Heart right ventricle (tissue), 16 donors: Measurements from ENCODE around the gene EFCAB6. TPM values are rescaled to one million over a fixed set of nuclear protein-coding genes. Genes with fewer than 3 reads are reported as not detected.

Experiments
- ATAC-seq, 8 donors: fragments of 200-7000 bp; cut with Tn5 transposase; one replicate each; pipeline ENCODE4 v1.9.1; 2020; ENCODE audit warnings: mild to moderate bottlenecking in 8 of 8, moderate library complexity in 8 of 8, moderate number of reproducible peaks in 1 of 8
- DNase-seq, 2 donors: peaks; one replicate each; pipeline ENCODE4 v3.0.0-alpha.2; 2020
- H3K27ac ChIP-seq, 10 donors: fragments of 200-600 bp; sonication (generic) in 2 of 10; one replicate each; pipeline versions ENCODE4 v1.5.0 to v1.8.0; 2020 to 2022; ENCODE audit warnings: mild to moderate bottlenecking in 3 of 10
- H3K27me3 ChIP-seq, 7 donors: fragments of 200-600 bp; one replicate each; pipeline ENCODE4 v1.8.0; 2021 to 2022; ENCODE audit warnings: mild to moderate bottlenecking in 2 of 7
- H3K36me3 ChIP-seq, 9 donors: fragments of 200-600 bp; sonication (generic) in 1 of 9; one replicate each; pipeline versions ENCODE4 v1.5.0 to v1.8.0; 2020 to 2022; ENCODE audit warnings: mild to moderate bottlenecking in 2 of 9
- H3K4me1 ChIP-seq, 9 donors: fragments of 200-600 bp; sonication (generic) in 1 of 9; one replicate each; pipeline versions ENCODE4 v1.5.0 to v1.8.0; 2020 to 2022; ENCODE audit warnings: mild to moderate bottlenecking in 4 of 9
- H3K4me3 ChIP-seq, 10 donors: fragments of 200-600 bp; sonication (generic) in 2 of 10; one replicate each; pipeline versions ENCODE4 v1.5.0 to v1.8.0; 2020 to 2022; ENCODE audit warnings: mild to moderate bottlenecking in 7 of 10, moderate library complexity in 2 of 10
- H3K9me3 ChIP-seq, 11 donors: fragments of 200-600 bp in 10 of 11; sonication (generic) in 2 of 11; one replicate each; pipeline versions ENCODE4 v1.5.0 to v1.8.0; 2013 to 2022; ENCODE audit warnings: mild to moderate bottlenecking in 2 of 11, control low read depth in 1 of 11, moderate library complexity in 1 of 11
- CTCF ChIP-seq, 9 donors: fragments of 200-600 bp; sonication (generic) in 2 of 9; IDR thresholded peaks; one replicate each; pipeline versions ENCODE4 v1.5.0 to v1.8.0; 2021 to 2022; ENCODE audit warnings: antibody characterized with exemption in 9 of 9, mild to moderate bottlenecking in 5 of 9, moderate library complexity in 1 of 9
- WGBS, 2 donors: extraction: QIAGEN DNeasy Blood & Tissue Kit; methylation state at CpG; one replicate each; pipeline ENCODE4 v1.1.7; 2013; ENCODE audit warnings: inconsistent platforms in 1 of 2; 5-methylcytosine and 5-hydroxymethylcytosine counted together
- intact Hi-C, 10 donors: fragments of 100-400 bp; cut with DNase I; formaldehyde crosslinking; loops; one replicate each; pipeline versions ENCODE4 v1.11.1 to v1.14.2; 2022
- polyA plus RNA-seq, 2 donors: library from polyadenylated mRNA; stranded (reverse); fragments of 200-250 nt; gene quantifications; one replicate each; pipeline ENCODE4 v1.2.3, GENCODE V29; 2013
- total RNA-seq, 10 donors: library from RNA; stranded (reverse); fragmentation: NEBNext Ultra II Directional in 3 of 10; extraction: Animal tissue kit (Norgen Biotek cat#: 25700) in 3 of 10; gene quantifications; one replicate each; pipeline versions ENCODE4 v1.2.1 to v1.2.4, GENCODE V29; 2021 to 2023
- donor health status: Arrhythmogenic right ventricular cardiomyopathy.
- donor health status: ischemic (EF 13 %, LVEDD 7.1; RV severe dilation, severe dysfunction).
- donor health status: healthy with polysubstance abuse.
- donor health status: DM: no; HTN: yes; CAD: no.
- donor health status: DM: no; HTN: no; CAD: no.
- donor health status: ischemic (EF 25% LVEDD 6.9; RV normal size, moderate dysfunction).
- donor health status: ischemic (EF 25% LVEDD 5.7; RV mildly dilated, moderate dysfunction).
- donor health status: healthy.
- donor health status: DM: yes; HTN: yes; CAD: no.
- donor health status: Ischemic cardiomyopathy.
- donor health status: ischemic (EF 35%, LVEDD 5.7; RV mildly dilated, moderate dysfunction).
- donor health status: nonischemic (EF 11% LVEDD 7.7; RV severe dilation, severe dysfunction).
- donor health status: DM: yes; HTN: yes; CAD: no.
- donor health status: PGD.
- donor health status: ischemic (EF 29% LVEDD 5.4; RV normal size, mild dysfunction).
- donor health status: nonischemic (EF 23%, LVEDD 6.1; RV moderate dilation, normal function).

The EFCAB6 gene
- total and polyA plus RNA-seq, 12 donors: 0.25 to 4.3 (median 1.8) TPM

- Histone ChIP-seq H3K36me3 (no peaks in the 10 kb centered on the region), H3K4me3 (no peak overlapping the region), H3K9me3 (peaks cover 0 to 30% (median 0%) of the 10 kb centered on the region in 11 donors), H3K4me1 (no peaks in the 10 kb centered on the region), H3K27me3 (no peaks in the 10 kb centered on the region), H3K27ac (no peak overlapping the region)
- TF ChIP-seq CTCF (IDR thresholded peaks at IDR 0.05): no peak
- no peak for ATAC-seq
- DNase-seq: no peak
- intact Hi-C loops: no loop called here
- 91% methylated on average over 17 of the region's 17 CpGs for WGBS, 2 donors
Measured at GRCh38 chr22:43554694-43555365, 257.3 kb downstream of the EFCAB6 start.

GRCh38 chr22:43554259-43554636 is 257.9 kb downstream of the EFCAB6 start:
- no peaks in the 10 kb centered on the region for H3K36me3 ChIP-seq
- no peak overlapping the region for H3K27ac ChIP-seq
- WGBS, 2 donors: 76 to 96% methylated on average over 6 of the region's 6 CpGs
- ATAC-seq: no peak
- intact Hi-C loops: no loop called here
- no peaks in the 10 kb centered on the region for H3K27me3 ChIP-seq
- H3K9me3 ChIP-seq: peaks cover 0 to 25% (median 0%) of the 10 kb centered on the region in 11 donors
- no peaks in the 10 kb centered on the region for H3K4me1 ChIP-seq
- no peak for DNase-seq
- TF ChIP-seq CTCF (IDR thresholded peaks at IDR 0.05): no peak
- H3K4me3 ChIP-seq: no peak overlapping the region

- H3K4me1 ChIP-seq: no peaks in the 10 kb centered on the region
- ATAC-seq (no peak), DNase-seq (no peak)
- H3K9me3 ChIP-seq: peaks cover 0 to 19% (median 0%) of the 10 kb centered on the region in 11 donors
- no peaks in the 10 kb centered on the region for H3K27me3 ChIP-seq
- intact Hi-C loops: no loop called here
- 85 to 93% methylated on average over 16 of the region's 16 CpGs for WGBS, 2 donors
- no peaks in the 10 kb centered on the region for H3K36me3 ChIP-seq
- no peak overlapping the region for H3K27ac ChIP-seq
- no peak for TF ChIP-seq CTCF (IDR thresholded peaks at IDR 0.05)
- H3K4me3 ChIP-seq: no peak overlapping the region
Measured at GRCh38 chr22:43553451-43554258, 258.4 kb downstream of the EFCAB6 start.

GRCh38 chr22:43550672-43551071 is 261.4 kb downstream of the EFCAB6 start:
- TF ChIP-seq CTCF (IDR thresholded peaks at IDR 0.05): no peak
- H3K9me3 ChIP-seq: peaks cover 0 to 6% (median 0%) of the 10 kb centered on the region in 11 donors
- H3K36me3 ChIP-seq: no peaks in the 10 kb centered on the region
- H3K27me3 ChIP-seq: no peaks in the 10 kb centered on the region
- H3K4me3 ChIP-seq: no peak overlapping the region
- DNase-seq (no peak), ATAC-seq (no peak)
- WGBS, 2 donors: 80 to 84% methylated on average over 6 of the region's 6 CpGs
- H3K27ac ChIP-seq: no peak overlapping the region
- no peaks in the 10 kb centered on the region for H3K4me1 ChIP-seq
- intact Hi-C loops: no loop called here
